ENCODE measurements around the gene EPHB1.

- no peak for TF ChIP-seq POLR2AphosphoS5 (IDR thresholded peaks at IDR 0.05; ENCODE audit: low read depth, low read length)
- no peak for TF ChIP-seq TAF1 (IDR thresholded peaks at IDR 0.05; ENCODE audit: borderline replicate concordance, insufficient read depth, low read length)
- TF ChIP-seq, protein P1, sequence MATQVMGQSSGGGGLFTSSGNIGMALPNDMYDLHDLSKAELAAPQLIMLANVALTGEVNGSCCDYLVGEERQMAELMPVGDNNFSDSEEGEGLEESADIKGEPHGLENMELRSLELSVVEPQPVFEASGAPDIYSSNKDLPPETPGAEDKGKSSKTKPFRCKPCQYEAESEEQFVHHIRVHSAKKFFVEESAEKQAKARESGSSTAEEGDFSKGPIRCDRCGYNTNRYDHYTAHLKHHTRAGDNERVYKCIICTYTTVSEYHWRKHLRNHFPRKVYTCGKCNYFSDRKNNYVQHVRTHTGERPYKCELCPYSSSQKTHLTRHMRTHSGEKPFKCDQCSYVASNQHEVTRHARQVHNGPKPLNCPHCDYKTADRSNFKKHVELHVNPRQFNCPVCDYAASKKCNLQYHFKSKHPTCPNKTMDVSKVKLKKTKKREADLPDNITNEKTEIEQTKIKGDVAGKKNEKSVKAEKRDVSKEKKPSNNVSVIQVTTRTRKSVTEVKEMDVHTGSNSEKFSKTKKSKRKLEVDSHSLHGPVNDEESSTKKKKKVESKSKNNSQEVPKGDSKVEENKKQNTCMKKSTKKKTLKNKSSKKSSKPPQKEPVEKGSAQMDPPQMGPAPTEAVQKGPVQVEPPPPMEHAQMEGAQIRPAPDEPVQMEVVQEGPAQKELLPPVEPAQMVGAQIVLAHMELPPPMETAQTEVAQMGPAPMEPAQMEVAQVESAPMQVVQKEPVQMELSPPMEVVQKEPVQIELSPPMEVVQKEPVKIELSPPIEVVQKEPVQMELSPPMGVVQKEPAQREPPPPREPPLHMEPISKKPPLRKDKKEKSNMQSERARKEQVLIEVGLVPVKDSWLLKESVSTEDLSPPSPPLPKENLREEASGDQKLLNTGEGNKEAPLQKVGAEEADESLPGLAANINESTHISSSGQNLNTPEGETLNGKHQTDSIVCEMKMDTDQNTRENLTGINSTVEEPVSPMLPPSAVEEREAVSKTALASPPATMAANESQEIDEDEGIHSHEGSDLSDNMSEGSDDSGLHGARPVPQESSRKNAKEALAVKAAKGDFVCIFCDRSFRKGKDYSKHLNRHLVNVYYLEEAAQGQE (IDR thresholded peaks at IDR 0.05; ENCODE audit: insufficient read depth in 1 of 2, low read depth in 2 of 2, low read length in 2 of 2) = no peak
Measured at GRCh38 chr3:135034291-135034768, 239.3 kb downstream of the EPHB1 start.

All from PFSK-1 (cell line).